ENCODE results near the gene KRT26.

Gene KRT26

GRCh38 chr17:40735016-40735415, 37.0 kb downstream of the KRT26 start:
- no peak for TF ChIP-seq CTCF (IDR thresholded peaks at IDR 0.05; ENCODE audit: borderline replicate concordance, insufficient read depth, low read depth, low read length)
- H3K4me3 ChIP-seq (ENCODE audit: low read depth, low read length) = no peak overlapping the region

DNA sequence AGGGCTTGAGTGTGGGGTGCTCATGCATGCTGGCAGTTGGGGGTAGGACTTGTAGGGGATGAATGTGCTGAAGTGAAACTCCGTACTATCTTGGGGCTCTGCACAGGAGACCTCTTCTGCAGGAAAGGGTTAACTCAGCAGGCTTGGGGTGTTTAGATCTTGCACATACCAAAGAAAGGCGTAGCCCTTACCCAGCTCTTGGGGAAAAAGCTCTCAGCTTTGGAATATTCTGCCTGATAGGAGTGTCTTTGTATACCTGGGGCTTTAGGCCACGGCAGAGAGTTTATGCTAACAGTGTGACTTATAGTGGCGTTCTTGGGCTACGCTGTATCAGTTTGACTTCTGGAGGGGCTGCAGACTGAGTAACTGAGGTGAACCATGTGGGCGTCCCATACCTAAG, 38.0 kb downstream of the KRT26 start:
- TF ChIP-seq CTCF (IDR thresholded peaks at IDR 0.05; ENCODE audit: borderline replicate concordance, insufficient read depth, low read depth, low read length) = no peak
- H3K4me3 ChIP-seq (ENCODE audit: low read depth, low read length) = no peak overlapping the region

GRCh38 chr17:40730970-40731369, 41.0 kb downstream of the KRT26 start:
- TF ChIP-seq CTCF (IDR thresholded peaks at IDR 0.05; ENCODE audit: borderline replicate concordance, insufficient read depth, low read depth, low read length) = no peak
- no peak overlapping the region for H3K4me3 ChIP-seq (ENCODE audit: low read depth, low read length)

DNA sequence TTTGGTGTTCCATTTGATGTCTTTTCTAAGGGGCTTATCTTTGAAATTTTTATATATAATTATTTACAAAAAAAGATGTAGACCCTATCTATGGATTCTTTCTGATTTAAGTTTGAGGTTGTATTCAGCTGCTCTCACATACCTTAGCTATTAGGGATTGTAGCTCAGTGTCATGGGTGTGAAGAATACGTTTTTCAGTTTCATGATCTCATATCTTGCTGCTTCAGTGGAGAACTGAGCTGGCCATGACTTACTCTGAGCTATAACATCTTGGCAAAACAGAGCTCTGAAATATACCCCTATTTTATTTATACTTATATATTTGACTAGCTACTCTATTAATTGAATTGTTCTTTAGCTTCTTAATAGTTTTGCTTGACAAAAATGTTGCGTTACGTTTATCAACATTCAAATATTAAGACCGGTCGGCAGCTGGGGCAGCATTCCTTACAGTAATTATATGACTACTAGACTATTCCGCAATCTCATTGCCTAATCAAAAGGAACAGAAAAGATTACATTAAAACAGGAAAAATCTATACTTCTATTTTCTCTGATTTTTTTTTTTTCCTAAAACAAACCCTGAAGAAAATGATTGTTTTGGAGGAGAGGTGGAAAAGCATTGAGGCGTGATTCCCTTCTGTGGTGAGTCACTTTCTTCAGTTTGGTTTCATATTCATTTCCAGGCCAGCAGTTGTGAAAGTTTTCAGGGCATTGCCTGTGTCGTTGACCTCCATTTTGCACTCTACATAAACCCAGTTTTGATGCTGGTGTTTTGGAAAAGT, 44.4 kb downstream of the KRT26 start:
- no peak for TF ChIP-seq CTCF (IDR thresholded peaks at IDR 0.05; ENCODE audit: borderline replicate concordance, insufficient read depth, low read depth, low read length)

DNA sequence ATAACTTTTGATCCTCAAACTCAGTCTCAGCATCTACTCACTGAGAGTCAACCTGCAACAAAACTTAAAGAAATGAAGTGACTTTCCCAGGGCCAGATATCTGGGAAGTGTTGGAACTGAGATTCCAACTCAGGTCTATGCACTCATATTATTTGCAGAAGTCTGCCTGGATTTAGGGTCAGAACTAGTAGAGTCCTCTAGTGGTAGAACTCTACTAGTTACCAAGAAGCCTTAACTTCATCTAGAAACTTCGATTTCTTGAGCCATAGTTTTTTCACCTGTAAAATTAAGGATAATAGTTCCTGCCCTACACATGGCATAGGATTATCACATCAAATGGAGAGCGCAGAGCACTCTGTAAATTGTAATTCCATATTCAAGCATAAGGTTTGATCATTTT, 45.1 kb downstream of the KRT26 start:
- peak; percentile 21; the same call in 1 of the 2 replicates for TF ChIP-seq CTCF (IDR thresholded peaks at IDR 0.05; ENCODE audit: borderline replicate concordance, insufficient read depth, low read depth, low read length)
- no peak overlapping the region for H3K4me3 ChIP-seq (ENCODE audit: low read depth, low read length)

More for the DNA sequence above, 44.4 kb downstream of the KRT26 start:
- H3K4me3 ChIP-seq (ENCODE audit: low read depth, low read length) = no peak overlapping the region

GRCh38 chr17:40724656-40725055, 47.3 kb downstream of the KRT26 start:
- TF ChIP-seq CTCF (IDR thresholded peaks at IDR 0.05; ENCODE audit: borderline replicate concordance, insufficient read depth, low read depth, low read length) = no peak

GRCh38 chr17:40722241-40722640, 49.8 kb downstream of the KRT26 start:
- H3K4me3 ChIP-seq (ENCODE audit: low read depth, low read length) = no peak overlapping the region
- TF ChIP-seq CTCF (IDR thresholded peaks at IDR 0.05; ENCODE audit: borderline replicate concordance, insufficient read depth, low read depth, low read length) = no peak

More at GRCh38 chr17:40724656-40725055, 47.3 kb downstream of the KRT26 start:
- no peak overlapping the region for H3K4me3 ChIP-seq (ENCODE audit: low read depth, low read length)
